Spleen (tissue), 3 donors: ENCODE measurements around the gene SLC44A4.

Experiments used
- POLR2A ChIP-seq, 3 donors: fragments of 450-650 bp; IDR thresholded peaks; one replicate each; pipeline ENCODE4 v1.5.1; 2017; ENCODE audit warnings: antibody characterized with exemption in 3 of 3, mild to moderate bottlenecking in 1 of 3
- POLR2AphosphoS5 ChIP-seq, 3 donors: sonication (generic); formaldehyde crosslinking; IDR thresholded peaks; one replicate each; pipeline ENCODE4 v1.5.1; 2017; ENCODE audit warnings: antibody characterized with exemption in 3 of 3

- no peak for TF ChIP-seq POLR2AphosphoS5 (IDR thresholded peaks at IDR 0.05)
- no peak for TF ChIP-seq POLR2A (IDR thresholded peaks at IDR 0.05)
Measured at GRCh38 chr6:31896856-31897611, 18.2 kb upstream of the SLC44A4 start.
